RWPE2 (cell line): ENCODE measurements around the gene KCNK3.
"Not testable (repeated sequence)": the region's sequence is repeated elsewhere in the genome, so short reads cannot be mapped to it uniquely, and the experiment has no call there.

Experiments used
- ATAC-seq: fragments of 200-7000 bp; cut with Tn5 transposase; 3 replicates; pipeline ENCODE4 v1.9.1; 2021; ENCODE audit warnings: low read depth
- DNase-seq: peaks from one replicate; pipeline ENCODE4 v3.0.0-alpha.2; 2020; ENCODE audit warnings: low spot score
- H3K27ac ChIP-seq: fragments of 450-650 bp; 2 replicates; pipeline ENCODE4 v1.5.1; 2017; ENCODE audit warnings: mild to moderate bottlenecking; ENCODE audit not compliant: poor library complexity, severe bottlenecking
- H3K27me3 ChIP-seq: fragments of 250-450 bp; sonication (Bioruptor Pico); 2 replicates; pipeline ENCODE4 v1.5.1; 2021; ENCODE audit warnings: mild to moderate bottlenecking, moderate library complexity; ENCODE audit not compliant: insufficient read depth, poor library complexity, severe bottlenecking
- H3K36me3 ChIP-seq: fragments of 250-450 bp; sonication (Bioruptor Pico); 2 replicates; pipeline ENCODE4 v1.5.1; 2020; ENCODE audit warnings: low read depth, mild to moderate bottlenecking, moderate library complexity
- H3K4me1 ChIP-seq: fragments of 250-450 bp; sonication (Bioruptor Pico); 2 replicates; pipeline ENCODE4 v1.5.1; 2021; ENCODE audit warnings: mild to moderate bottlenecking, moderate library complexity; ENCODE audit not compliant: insufficient read depth, poor library complexity, severe bottlenecking
- H3K4me3 ChIP-seq: fragments of 250-450 bp; sonication (Bioruptor Pico); 2 replicates; pipeline ENCODE4 v1.5.1; 2021; ENCODE audit warnings: mild to moderate bottlenecking, moderate library complexity; ENCODE audit not compliant: severe bottlenecking
- H3K9me3 ChIP-seq: fragments of 250-450 bp; sonication (Bioruptor Pico); 2 replicates; pipeline ENCODE4 v1.5.1; 2021; ENCODE audit warnings: mild to moderate bottlenecking, moderate library complexity; ENCODE audit not compliant: severe bottlenecking
- CTCF ChIP-seq: fragments of 450-650 bp; IDR thresholded peaks from one replicate; pipeline ENCODE4 v1.5.1; 2017; ENCODE audit warnings: mild to moderate bottlenecking, moderate library complexity; ENCODE audit not compliant: poor library complexity, severe bottlenecking

The KCNK3 gene

GRCh38 chr2:26655611-26656195 lies 36.8 kb upstream of the KCNK3 start:
- no peak for TF ChIP-seq CTCF
- Histone ChIP-seq H3K4me1 (no peaks in the 10 kb centered on the region), H3K36me3 (no peaks in the 10 kb centered on the region), H3K27ac (no peak overlapping the region), H3K27me3 (peaks cover 4% of the 10 kb centered on the region), H3K9me3 (peaks cover 6% of the 10 kb centered on the region), H3K4me3 (no peak overlapping the region)
- ATAC-seq (no peak), DNase-seq (no peak)

GRCh38 chr2:26657265-26657664 lies 35.3 kb upstream of the KCNK3 start:
- no peaks in the 10 kb centered on the region for H3K4me1 ChIP-seq
- H3K27me3 ChIP-seq, result peaks cover 4% of the 10 kb centered on the region
- peaks cover 8% of the 10 kb centered on the region for H3K9me3 ChIP-seq
- no peak for TF ChIP-seq CTCF
- H3K36me3 ChIP-seq, result no peaks in the 10 kb centered on the region
- ATAC-seq (no peak), DNase-seq (no peak)
- H3K27ac ChIP-seq, result no peak overlapping the region
- H3K4me3 ChIP-seq, result no peak overlapping the region

DNA sequence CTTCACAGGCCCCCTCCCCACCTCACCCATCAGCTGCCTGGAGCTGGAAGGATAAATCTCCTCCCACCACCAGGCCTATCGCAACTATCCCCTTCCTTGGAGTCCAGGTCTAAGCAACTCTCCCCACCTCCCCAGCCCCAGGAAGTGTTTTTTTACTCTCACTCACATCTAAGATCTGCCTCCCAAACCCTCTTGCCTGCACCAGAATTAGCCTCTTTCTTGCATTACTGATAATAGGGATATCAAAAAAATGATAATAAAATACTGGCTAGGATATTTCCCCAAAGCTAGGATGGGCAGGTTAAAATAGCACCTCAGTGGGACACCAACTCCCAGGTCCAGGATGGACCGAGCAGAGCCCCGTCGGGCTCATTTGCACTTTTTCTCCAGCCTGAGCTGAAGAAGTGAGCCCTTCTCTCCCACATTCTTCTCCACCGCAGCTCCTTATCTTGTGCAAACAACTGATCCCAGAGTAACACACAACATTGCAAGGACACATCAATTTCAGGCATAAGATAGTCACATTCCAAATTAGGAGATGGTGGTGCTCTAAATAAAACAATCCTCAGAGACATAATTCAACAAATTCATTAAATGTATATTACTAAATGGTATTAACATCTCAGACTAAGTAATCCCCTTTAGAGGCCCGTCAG lies 33.7 kb upstream of the KCNK3 start:
- Histone ChIP-seq H3K4me3 (no peak overlapping the region), H3K36me3 (no peaks in the 10 kb centered on the region), H3K27ac (no peak overlapping the region), H3K4me1 (no peaks in the 10 kb centered on the region), H3K27me3 (peaks cover 4% of the 10 kb centered on the region), H3K9me3 (peaks cover 8% of the 10 kb centered on the region)
- no peak for ATAC-seq
- DNase-seq, result no peak
- TF ChIP-seq CTCF, result no peak

- no peaks in the 10 kb centered on the region for H3K36me3 ChIP-seq
These were observed 32.1 kb upstream of the KCNK3 start for GRCh38 chr2:26660363-26660962.

DNA sequence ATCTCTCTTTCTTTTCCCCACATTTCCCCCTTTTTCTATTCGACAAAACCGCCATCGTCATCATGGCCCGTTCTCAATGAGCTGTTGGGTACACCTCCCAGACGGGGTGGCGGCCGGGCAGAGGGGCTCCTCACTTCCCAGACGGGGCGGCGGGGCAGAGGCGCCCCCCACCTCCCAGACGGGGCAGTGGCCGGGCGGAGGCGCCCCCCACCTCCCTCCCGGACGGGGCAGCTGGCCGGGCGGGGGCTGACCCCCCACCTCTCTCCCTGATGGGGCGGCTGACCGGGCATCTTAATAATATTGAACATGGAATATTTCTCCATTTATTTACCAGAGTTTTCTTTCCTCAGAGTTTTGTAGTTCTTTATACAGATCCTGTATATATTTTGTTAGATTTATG lies 27.2 kb upstream of the KCNK3 start:
- H3K27me3 ChIP-seq, H3K27ac ChIP-seq, ATAC-seq, H3K4me3 ChIP-seq, H3K4me1 ChIP-seq, H3K9me3 ChIP-seq, H3K36me3 ChIP-seq, DNase-seq: not testable (repeated sequence)

More at GRCh38 chr2:26660363-26660962, 32.1 kb upstream of the KCNK3 start:
- H3K9me3 ChIP-seq, result peaks cover 8% of the 10 kb centered on the region
- TF ChIP-seq CTCF, result no peak
- DNase-seq (no peak), ATAC-seq (no peak)
- H3K4me1 ChIP-seq, result no peaks in the 10 kb centered on the region
- H3K27ac ChIP-seq, result no peak overlapping the region
- H3K4me3 ChIP-seq, result no peak overlapping the region
- H3K27me3 ChIP-seq, result peaks cover 4% of the 10 kb centered on the region
